H1 (cell line): Measurements from ENCODE around the gene WDR93. TPM values are rescaled to one million over a fixed set of nuclear protein-coding genes. Genes with fewer than 3 reads are reported as not detected.

Experiments used
- CTCF ChIA-PET: fragments of 300-600 bp; sonication (Branson Sonifier 250); formaldehyde crosslinking; loops from one replicate; lab custom pipeline; 2021; ENCODE audit not compliant: partially characterized antibody; lab: Charles Lee
- POLR2A ChIA-PET: fragments of 300-600 bp; sonication (Branson Sonifier 250); formaldehyde crosslinking; loops from one replicate; lab custom pipeline; 2021; ENCODE audit warnings: inconsistent platforms; ENCODE audit not compliant: partially characterized antibody; lab: Charles Lee
- DNase-seq, 2 experiments: peaks; one replicate each; pipeline versions ENCODE4 v3.0.0 to v3.0.0-alpha.2; 2010 to 2022; ENCODE audit warnings: low spot score in 2 of 2, low read depth in 1 of 2, mixed read lengths in 1 of 2
- FAIRE-seq: peaks from 2 replicates; lab custom pipeline; 2011; peaks lifted over from hg19 to GRCh38; lab: Jason Lieb, UNC
- H2AFZ ChIP-seq: 2 replicates; pipeline ENCODE4 v1.8.1; 2012; ENCODE audit warnings: low read length, inconsistent platforms
- H2AK5ac ChIP-seq: 2 replicates; pipeline ENCODE4 v1.6.1; 2013; ENCODE audit warnings: low read depth, low read length
- H2BK120ac ChIP-seq: replicated peaks from 2 replicates; pipeline ENCODE3; 2013; ENCODE audit warnings: low read depth, low read length, inconsistent platforms
- H2BK12ac ChIP-seq: 2 replicates; pipeline ENCODE4 v1.6.1; 2013; ENCODE audit warnings: low read depth, low read length
- H2BK15ac ChIP-seq: 2 replicates; pipeline ENCODE4 v1.6.1; 2013; ENCODE audit warnings: low read length
- H2BK20ac ChIP-seq: 2 replicates; pipeline ENCODE4 v1.6.1; 2013; ENCODE audit warnings: low read length
- H2BK5ac ChIP-seq: 2 replicates; pipeline ENCODE4 v1.6.1; 2013; ENCODE audit warnings: low read depth, low read length
- H3K14ac ChIP-seq: 2 replicates; pipeline ENCODE4 v1.6.1; 2013; ENCODE audit warnings: inconsistent platforms; ENCODE audit not compliant: insufficient read length
- H3K18ac ChIP-seq: 2 replicates; pipeline ENCODE4 v1.6.1; 2013; ENCODE audit warnings: low read length; ENCODE audit errors: extremely low read depth
- H3K23ac ChIP-seq: 2 replicates; pipeline ENCODE4 v1.6.1; 2013; ENCODE audit warnings: inconsistent platforms; ENCODE audit not compliant: insufficient read length
- H3K23me2 ChIP-seq: 2 replicates; pipeline ENCODE4 v1.6.1; 2013; ENCODE audit warnings: low read depth, low read length
- H3K27ac ChIP-seq: 2 replicates; pipeline ENCODE4 v1.6.1; 2011; ENCODE audit warnings: low read depth, low read length, inconsistent platforms
- H3K27me3 ChIP-seq, 4 experiments: replicated peaks in 1 of 4; 1 replicate in 1 of 4; 2 replicates in 3 of 4; pipeline versions ENCODE4 v1.6.1 to v1.8.1; 2011 to 2013; ENCODE audit warnings: low read length in 3 of 4, mild to moderate bottlenecking in 3 of 4, inconsistent platforms in 2 of 4, mixed read lengths in 2 of 4, moderate library complexity in 1 of 4; ENCODE audit not compliant: control insufficient read depth in 3 of 4, insufficient read depth in 3 of 4; ENCODE audit errors: extremely low read depth in 1 of 4
- H3K36me3 ChIP-seq, 4 experiments: 2 replicates each; pipeline versions ENCODE4 v1.6.1 to v1.8.1; 2011 to 2013; ENCODE audit warnings: mild to moderate bottlenecking in 4 of 4, low read length in 3 of 4, moderate library complexity in 2 of 4, control low read depth in 1 of 4, inconsistent platforms in 1 of 4; ENCODE audit not compliant: insufficient read depth in 4 of 4, control insufficient read depth in 2 of 4
- H3K4ac ChIP-seq: replicated peaks from 2 replicates; pipeline ENCODE3; 2013; ENCODE audit warnings: low read length, low read depth, mixed read lengths, inconsistent platforms; ENCODE audit not compliant: insufficient read length
- H3K4me1 ChIP-seq, 4 experiments: replicated peaks in 1 of 4; 1 replicate in 1 of 4; 2 replicates in 3 of 4; pipeline versions ENCODE4 v1.6.1 to v1.8.1; 2011 to 2013; ENCODE audit warnings: low read length in 3 of 4, inconsistent platforms in 2 of 4, mixed read lengths in 1 of 4; ENCODE audit not compliant: insufficient read depth in 4 of 4, control insufficient read depth in 3 of 4
- H3K4me2 ChIP-seq, 2 experiments: 2 replicates each; pipeline versions ENCODE4 v1.6.1 to v1.8.1; 2011 to 2013; ENCODE audit warnings: low read depth in 2 of 2, low read length in 2 of 2, control low read depth in 1 of 2, inconsistent platforms in 1 of 2, mild to moderate bottlenecking in 1 of 2; ENCODE audit not compliant: insufficient read depth in 1 of 2
- H3K4me3 ChIP-seq, 4 experiments: fragments of 200-600, 300-600 bp in 1 of 4; sonication (generic), shearing (Covaris generic), sonication (Bioruptor Twin) in 1 of 4; 2 replicates each; pipeline versions ENCODE4 v1.5.1 to v1.8.1; 2011 to 2016; ENCODE audit warnings: low read length in 4 of 4, low read depth in 3 of 4, control low read depth in 2 of 4, inconsistent platforms in 2 of 4, mild to moderate bottlenecking in 2 of 4, mixed read lengths in 1 of 4, moderate library complexity in 1 of 4; ENCODE audit not compliant: insufficient read depth in 2 of 4; ENCODE audit errors: extremely low read depth in 1 of 4
- H3K56ac ChIP-seq: replicated peaks from 2 replicates; pipeline ENCODE3; 2013; ENCODE audit warnings: low read depth, mild to moderate bottlenecking, mixed read lengths, low read length, inconsistent platforms; ENCODE audit not compliant: insufficient read length
- H3K79me1 ChIP-seq: 2 replicates; pipeline ENCODE4 v1.6.1; 2013; ENCODE audit warnings: low read depth, low read length, control low read depth
- H3K79me2 ChIP-seq, 2 experiments: 2 replicates each; pipeline versions ENCODE4 v1.6.1 to v1.8.1; 2012 to 2013; ENCODE audit warnings: low read length in 2 of 2, mild to moderate bottlenecking in 2 of 2, inconsistent platforms in 1 of 2; ENCODE audit not compliant: insufficient read depth in 2 of 2, control insufficient read depth in 1 of 2
- H3K9ac ChIP-seq, 4 experiments: replicated peaks in 1 of 4; 1 replicate in 1 of 4; 2 replicates in 3 of 4; pipeline versions ENCODE4 v1.6.1 to v1.8.1; 2011 to 2013; ENCODE audit warnings: low read depth in 3 of 4, low read length in 3 of 4, control low read depth in 2 of 4, mild to moderate bottlenecking in 2 of 4, moderate library complexity in 2 of 4, inconsistent platforms in 1 of 4; ENCODE audit errors: extremely low read depth in 1 of 4
- H3K9me3 ChIP-seq, 2 experiments: 2 replicates each; pipeline versions ENCODE4 v1.6.1 to v1.8.1; 2012 to 2013; ENCODE audit warnings: mild to moderate bottlenecking in 2 of 2, moderate library complexity in 2 of 2, control low read depth in 1 of 2, inconsistent platforms in 1 of 2, low read depth in 1 of 2, low read length in 1 of 2, mixed read lengths in 1 of 2; ENCODE audit not compliant: insufficient read depth in 2 of 2
- H4K20me1 ChIP-seq, 2 experiments: replicated peaks in 1 of 2; 2 replicates each; pipeline versions ENCODE3 to v1.8.1; 2011 to 2013; ENCODE audit warnings: inconsistent platforms in 2 of 2, low read length in 2 of 2, mild to moderate bottlenecking in 1 of 2; ENCODE audit not compliant: insufficient read depth in 2 of 2, control insufficient read depth in 1 of 2
- H4K5ac ChIP-seq: 2 replicates; pipeline ENCODE4 v1.6.1; 2013; ENCODE audit warnings: low read length, low read depth, mixed read lengths, inconsistent platforms; ENCODE audit not compliant: insufficient read length
- H4K8ac ChIP-seq: 2 replicates; pipeline ENCODE4 v1.8.0; 2013; ENCODE audit warnings: mild to moderate bottlenecking, moderate library complexity, low read length, inconsistent platforms; ENCODE audit not compliant: insufficient read depth; ENCODE audit errors: extremely low read depth
- H4K91ac ChIP-seq: replicated peaks from 2 replicates; pipeline ENCODE3; 2013; ENCODE audit warnings: low read length, mixed read lengths, inconsistent platforms; ENCODE audit not compliant: insufficient read length
- FOSL1 ChIP-seq: IDR thresholded peaks from 2 replicates; pipeline ENCODE4 v1.6.1; 2011; ENCODE audit warnings: mild to moderate bottlenecking, low read depth, low read length, moderate library complexity; ENCODE audit not compliant: insufficient read depth
- TEAD4 ChIP-seq: IDR thresholded peaks from 2 replicates; pipeline ENCODE4 v1.6.1; 2012; ENCODE audit warnings: low read depth, low read length, inconsistent platforms, mixed read lengths
- WGBS, 2 experiments: shearing (Covaris generic) in 1 of 2; methylation state at CpG; one replicate each; pipeline versions ENCODE4 v1.1.6 to v1.1.7; 2013 to 2015; ENCODE audit warnings: low lambda C conversion rate in 2 of 2, mixed read lengths in 2 of 2, inconsistent platforms in 1 of 2, low coverage in 1 of 2, missing lambda C conversion rate in 1 of 2; ENCODE audit not compliant: insufficient replicate concordance in 2 of 2, insufficient coverage in 1 of 2, insufficient read length in 1 of 2; ENCODE audit errors: extremely low coverage in 1 of 2, missing lambda C conversion rate in 1 of 2; 5-methylcytosine and 5-hydroxymethylcytosine counted together
- polyA plus RNA-seq, 7 experiments: library from polyadenylated mRNA; depleted of rRNA in 3 of 7; stranded (reverse) in 5 of 7; unstranded in 2 of 7; fragments of >200 nt in 5 of 7; fragments of 200-250 nt in 2 of 7; gene quantifications; 1 replicate in 5 of 7; 2 replicates in 1 of 7; 4 replicates in 1 of 7; pipeline versions ENCODE4 v1.2.1 to v1.2.3, GENCODE V29; 2011 to 2013; ENCODE audit warnings: missing spikeins in 2 of 7, mixed read lengths in 2 of 7
- total RNA-seq: library from RNA; stranded (reverse); fragmentation: NEBNext Ultra II Directional; extraction: Animal tissue kit (Norgen Biotek cat#: 25700); gene quantifications from 2 replicates; pipeline ENCODE4 v1.2.1, GENCODE V29; 2021

WDR93 gene
- total and polyA plus RNA-seq, 2 of the 8 experiments (the other 6 are each of a cell fraction or from before 2014, with no cell fraction given): 0.03 TPM; not detected in 1

GRCh38 chr15:89754361-89755154 is 63.9 kb downstream of the WDR93 start:
- CTCF ChIA-PET: interaction anchor here (0.6 to 3.6 kb wide), 12 partner anchors 10 to 325 kb away, joined by 3 to 34 read pairs (median 5); no protein-coding TSS in a partner anchor
- no peak overlapping the region for H2BK15ac ChIP-seq
- H3K4me2 ChIP-seq: no peak overlapping the region
- no peak for DNase-seq
- H4K91ac ChIP-seq: no peak overlapping the region
- H3K27me3 ChIP-seq: peaks cover 16 to 28% (median 26%) of the 10 kb centered on the region in 4 experiments
- H4K5ac ChIP-seq: no peak overlapping the region
- H3K79me1 ChIP-seq: no peaks in the 10 kb centered on the region
- H4K20me1 ChIP-seq: peaks cover 0 to 3% of the 10 kb centered on the region in 2 experiments
- FAIRE-seq: no peak
- H3K23ac ChIP-seq: no peak overlapping the region
- no peak overlapping the region for H2BK5ac ChIP-seq
- no peak overlapping the region for H2BK20ac ChIP-seq
- H3K14ac ChIP-seq: no peak overlapping the region
- no peak overlapping the region for H2AK5ac ChIP-seq
- H3K9ac ChIP-seq: no peak overlapping the region; a peak in 1 of 7 replicates
- no peak overlapping the region for H3K4ac ChIP-seq
- no peaks in the 10 kb centered on the region for H3K9me3 ChIP-seq
- H3K36me3 ChIP-seq: no peaks in the 10 kb centered on the region
- H3K56ac ChIP-seq: no peak overlapping the region
- H3K18ac ChIP-seq: no peak overlapping the region
- H3K79me2 ChIP-seq: no peaks in the 10 kb centered on the region
- no peak overlapping the region for H2AFZ ChIP-seq
- peaks cover 0 to 8% (median 5%) of the 10 kb centered on the region in 4 experiments; a peak in 4 of 7 replicates for H3K4me1 ChIP-seq
- no peak overlapping the region for H2BK120ac ChIP-seq
- POLR2A ChIA-PET: interaction anchor here (1.0 to 1.3 kb wide), 2 partner anchors 23 to 72 kb away, joined by 3 read pairs; no protein-coding TSS in a partner anchor
- 77% methylated on average over 6 of the region's 8 CpGs; no CpG with 5 or more reads in 1 of the 2 experiments for WGBS, 2 experiments
- TF ChIP-seq TEAD4 (peak; percentile 66; the same call in 1 of the 2 replicates), FOSL1 (no peak)
- no peak overlapping the region for H3K4me3 ChIP-seq
- peaks cover 9% of the 10 kb centered on the region; the same call in 1 of the 2 replicates for H3K23me2 ChIP-seq
- H2BK12ac ChIP-seq: 0 out of 2 replicates have a peak overlapping the region, but pooled peaks have one; percentile 68
- H4K8ac ChIP-seq: no peak overlapping the region
- no peak overlapping the region for H3K27ac ChIP-seq
